Activated naive CD8-positive, alpha-beta T cell treated with anti-CD3 and anti-CD28 coated beads, Interleukin-2, amount 50 U/mL, for 16 hours (primary cell): ENCODE measurements around the gene EYS.
"Not testable (repeated sequence)": the region's sequence is repeated elsewhere in the genome, so short reads cannot be mapped to it uniquely, and the experiment has no call there.

ENCODE experiments used
- DNase-seq: peaks from one replicate; pipeline ENCODE4 v3.0.0-alpha.2; 2020; ENCODE audit warnings: low read depth, low spot score

The EYS gene

DNA sequence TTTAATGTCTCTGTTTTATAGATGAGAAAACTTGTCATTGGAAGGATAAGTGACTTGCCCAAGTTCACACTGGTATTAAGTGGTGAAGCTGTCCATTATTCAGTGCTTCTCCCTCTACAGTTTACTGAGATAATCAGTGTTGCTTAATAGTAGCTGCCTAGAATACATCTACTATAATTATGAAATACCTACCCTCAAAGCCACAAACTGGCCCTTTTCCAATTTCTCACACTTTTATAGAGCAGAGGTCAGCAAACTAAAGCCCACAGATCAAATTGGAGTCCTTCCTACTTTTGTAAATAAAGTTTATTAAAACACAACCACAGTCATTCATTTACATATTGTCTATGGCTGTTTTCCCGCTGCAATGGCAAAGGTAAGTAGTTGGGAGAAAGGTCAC is 73.5 kb downstream of the EYS start:
- no peak for DNase-seq

DNA sequence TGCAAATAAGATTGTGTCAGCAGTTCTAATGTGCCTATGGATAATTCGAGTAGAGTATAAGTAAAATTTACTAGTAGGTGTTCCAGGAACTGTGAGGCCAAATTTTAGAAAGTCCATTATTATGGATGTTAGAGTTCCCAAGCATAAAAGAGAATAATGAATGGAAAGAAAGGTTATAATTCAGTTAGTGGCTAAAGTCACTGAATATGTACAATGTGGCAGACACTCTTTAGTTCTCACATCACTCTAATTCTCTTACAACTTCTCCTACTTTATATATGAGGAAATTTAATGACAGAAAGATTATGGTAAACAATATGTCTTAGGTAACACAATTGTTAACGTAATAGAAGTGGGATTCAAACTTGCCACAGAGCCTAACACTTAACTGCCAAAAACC is 75.3 kb downstream of the EYS start:
- DNase-seq, result no peak

DNA sequence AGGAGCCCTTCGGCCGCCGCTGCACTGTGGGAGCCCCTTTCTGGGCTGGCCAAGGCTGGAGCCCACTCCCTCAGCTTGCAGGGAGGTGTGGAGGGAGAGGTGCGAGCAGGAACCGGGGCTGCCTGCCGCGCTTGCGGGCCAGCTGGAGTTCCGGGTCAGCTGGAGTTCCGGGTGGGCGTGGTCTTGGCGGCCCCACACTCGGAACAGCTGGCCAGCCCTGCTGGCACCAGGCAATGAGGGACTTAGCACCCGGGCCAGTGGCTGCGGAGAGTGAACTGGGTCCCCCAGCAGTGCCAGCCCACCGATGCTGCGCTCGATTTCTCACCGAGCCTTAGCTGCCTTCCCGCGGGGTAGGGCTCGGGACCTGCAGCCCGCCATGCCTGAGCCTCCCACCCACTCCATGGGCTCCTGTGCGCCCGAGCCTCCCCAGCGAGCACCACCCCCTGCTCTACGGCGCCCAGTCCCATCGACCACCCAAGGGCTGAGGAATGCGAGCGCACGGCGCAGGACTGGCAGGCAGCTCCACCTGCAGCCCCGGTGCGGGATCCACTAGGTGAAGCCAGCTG is 79.5 kb downstream of the EYS start:
- DNase-seq, result not testable (repeated sequence)

DNA sequence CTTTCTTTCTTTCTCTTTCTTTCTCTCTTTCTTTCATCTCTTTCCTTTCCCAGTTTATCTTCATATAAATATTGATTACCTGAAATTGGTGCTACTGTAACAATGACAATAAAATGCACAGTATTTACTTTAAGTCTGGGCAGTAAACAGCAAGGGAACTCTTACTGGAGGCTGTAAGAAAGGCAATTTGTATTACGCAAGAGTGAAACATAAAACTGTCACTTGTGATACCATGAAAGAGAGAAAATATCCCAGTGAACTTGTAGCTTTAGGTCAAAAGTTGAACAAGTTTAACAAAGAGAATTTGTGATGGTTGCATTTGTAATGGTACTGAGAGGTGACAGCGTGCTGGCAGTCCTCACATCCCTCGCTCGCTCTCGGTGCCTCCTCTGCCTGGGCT is 80.0 kb downstream of the EYS start:
- DNase-seq, result no peak

DNA sequence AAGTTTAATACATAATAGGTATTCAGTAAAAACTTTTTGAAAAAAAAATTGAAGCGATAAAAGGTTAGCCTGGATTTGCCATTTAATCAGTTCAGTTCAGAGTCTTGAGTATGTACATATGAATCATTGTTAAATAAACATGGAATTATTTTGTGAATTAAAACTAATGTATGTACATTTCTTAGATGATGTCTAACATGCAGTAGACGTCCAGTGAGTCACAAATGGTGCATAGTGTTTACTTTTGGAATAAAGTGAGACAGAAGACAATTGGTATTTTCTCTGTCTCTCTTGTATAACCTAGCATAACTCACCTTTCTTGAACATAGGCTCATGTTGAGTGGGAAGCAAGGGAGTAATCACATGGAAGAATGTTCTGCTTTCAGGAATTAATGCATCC is 83.5 kb downstream of the EYS start:
- DNase-seq, result no peak

DNA sequence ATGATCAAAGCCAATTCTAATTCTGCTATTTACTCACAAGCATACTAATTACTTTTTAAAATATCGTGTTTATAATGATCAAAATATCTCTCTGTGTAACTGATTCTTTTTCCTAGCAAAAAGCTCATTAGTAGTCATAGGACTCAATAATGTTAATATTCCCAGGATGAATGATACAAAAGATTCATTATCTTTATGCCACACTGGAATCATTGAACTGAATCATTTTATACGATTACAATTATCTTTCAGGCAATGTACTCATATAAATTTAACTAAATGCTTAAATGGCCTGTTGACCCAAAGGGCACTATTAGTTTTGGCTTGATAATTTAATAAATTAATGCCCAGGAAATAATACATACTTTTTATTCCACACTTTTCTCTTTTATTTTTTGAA is 96.3 kb downstream of the EYS start:
- DNase-seq, result no peak

- DNase-seq, result no peak
Observed at GRCh38 chr6:65595540-65595939, 111.5 kb downstream of the EYS start.

GRCh38 chr6:65570340-65570739 is 136.7 kb downstream of the EYS start:
- no peak for DNase-seq

- no peak for DNase-seq
Observed at GRCh38 chr6:65569505-65569904, 137.5 kb downstream of the EYS start.

GRCh38 chr6:65569056-65569455 is 138.0 kb downstream of the EYS start:
- not testable (repeated sequence) for DNase-seq

GRCh38 chr6:65566117-65566516 is 140.9 kb downstream of the EYS start:
- no peak for DNase-seq

GRCh38 chr6:65558071-65558470 is 149.0 kb downstream of the EYS start:
- DNase-seq, result no peak

DNA sequence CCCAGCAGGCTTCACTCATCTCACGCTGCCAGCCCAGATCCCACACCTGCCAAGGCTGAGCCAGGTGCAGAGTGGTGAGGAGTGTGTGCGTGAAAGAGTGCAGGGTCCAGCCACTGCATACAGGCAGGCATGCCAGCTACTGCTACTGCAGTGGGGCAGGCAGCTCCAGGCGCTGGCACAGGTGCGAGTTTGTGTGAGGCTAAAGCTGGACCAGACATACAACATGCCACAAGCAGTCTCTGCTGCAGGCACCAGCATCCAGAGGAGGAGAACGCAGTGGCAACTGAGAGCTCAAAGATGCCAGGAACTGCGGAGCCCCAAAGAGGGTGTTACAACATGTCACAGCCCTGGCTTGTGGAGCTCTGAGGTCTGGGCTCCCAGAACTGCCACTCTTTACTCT is 149.8 kb downstream of the EYS start:
- no peak for DNase-seq

DNA sequence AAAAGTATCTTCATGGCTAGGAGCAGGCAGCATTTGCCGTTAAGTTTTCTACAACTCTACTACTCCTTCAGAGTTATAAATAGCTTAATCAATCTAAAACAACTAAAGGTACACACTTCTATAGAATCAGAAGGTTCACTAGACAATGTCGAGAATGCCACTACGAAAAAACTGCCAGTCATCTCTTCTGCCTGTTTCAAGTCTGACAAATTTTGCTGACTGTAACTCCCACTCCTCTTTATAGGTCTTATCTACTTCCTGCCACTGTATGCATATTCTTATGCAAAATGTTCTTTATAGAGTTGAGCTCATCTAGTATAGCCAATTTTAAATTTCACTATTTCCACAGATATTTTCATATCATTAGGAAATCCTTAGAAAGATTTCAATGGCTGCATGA is 160.1 kb downstream of the EYS start:
- DNase-seq, result no peak

GRCh38 chr6:65545920-65546319 is 161.1 kb downstream of the EYS start:
- DNase-seq, result no peak

DNA sequence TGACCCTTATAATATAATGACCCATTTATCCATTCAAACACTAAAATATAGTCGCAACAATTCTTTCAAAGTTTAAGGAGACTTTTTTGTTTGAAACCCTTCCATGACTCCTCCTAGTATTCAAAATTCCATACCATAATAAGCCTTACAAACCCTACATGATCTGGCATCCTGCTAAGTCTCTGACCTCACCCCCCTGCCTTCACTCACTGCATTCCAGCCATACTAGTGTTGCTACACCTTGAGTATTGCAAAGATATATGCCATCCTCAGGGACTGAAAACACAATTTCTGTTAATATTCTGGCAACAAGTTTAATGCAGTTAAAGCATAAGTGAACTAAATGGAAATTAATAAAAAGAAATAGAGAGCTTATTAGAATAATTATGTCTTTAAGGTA is 168.4 kb downstream of the EYS start:
- DNase-seq, result no peak

GRCh38 chr6:65537600-65537999 is 169.4 kb downstream of the EYS start:
- no peak for DNase-seq

DNA sequence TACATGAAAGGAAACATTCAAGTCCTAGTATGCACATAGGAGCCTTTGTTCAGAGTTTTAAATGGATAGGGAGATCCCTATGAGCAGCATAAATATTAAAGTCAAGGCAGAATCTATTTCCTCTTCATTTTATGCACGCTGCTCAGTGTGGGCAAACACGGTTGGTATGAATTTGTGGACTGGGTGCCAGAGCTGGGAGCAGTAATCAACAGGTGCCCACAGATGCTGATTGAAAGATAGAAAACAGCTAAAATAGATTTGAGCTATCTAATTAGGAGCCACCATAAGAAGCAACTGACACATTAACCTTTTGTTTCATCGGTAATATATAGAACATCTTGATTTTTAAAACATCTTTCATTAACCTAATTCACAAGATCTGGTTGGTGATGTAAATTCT is 175.5 kb downstream of the EYS start:
- DNase-seq, result no peak

DNA sequence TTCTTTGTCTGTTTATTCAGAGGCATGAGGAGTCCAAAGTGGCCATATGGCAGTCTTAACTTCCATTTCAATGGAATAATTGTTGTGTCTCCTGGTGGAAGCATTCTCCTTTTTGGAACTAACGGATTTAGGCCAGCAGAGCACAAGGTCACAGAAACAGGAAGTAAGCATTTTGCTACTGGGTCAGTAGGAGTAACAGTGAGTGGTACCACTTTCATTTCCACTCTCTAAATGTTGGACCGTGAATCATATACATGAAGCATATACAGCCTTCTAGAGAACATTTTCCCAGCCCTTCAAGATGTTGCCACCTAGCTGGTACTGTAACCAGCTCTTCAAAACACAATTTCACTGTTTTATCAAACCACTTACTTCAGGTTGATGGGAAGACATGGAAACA is 182.8 kb downstream of the EYS start:
- no peak for DNase-seq

GRCh38 chr6:65505736-65506135 is 201.3 kb downstream of the EYS start:
- DNase-seq, result no peak

GRCh38 chr6:65501045-65501444 is 206.0 kb downstream of the EYS start:
- no peak for DNase-seq

DNA sequence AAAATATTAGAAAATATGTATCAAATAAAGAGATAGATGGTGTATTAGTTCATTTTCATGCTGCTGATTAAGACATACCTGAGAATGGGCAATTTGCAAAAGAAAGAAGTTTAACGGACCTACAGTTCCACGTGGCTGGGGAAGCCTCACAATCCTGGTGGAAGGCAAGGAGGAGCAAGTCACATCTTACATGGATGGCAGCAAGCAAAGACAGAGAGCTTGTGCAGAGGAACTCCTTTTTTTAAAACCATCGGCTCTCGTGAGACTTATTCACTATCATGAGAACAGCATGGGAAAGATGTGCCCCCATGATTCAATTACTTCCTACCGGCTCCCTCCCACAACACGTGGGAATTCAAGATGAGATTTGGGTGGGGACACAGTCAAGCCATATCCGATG is 223.4 kb downstream of the EYS start:
- DNase-seq, result not testable (repeated sequence)

GRCh38 chr6:65469650-65470049 is 237.4 kb downstream of the EYS start:
- DNase-seq, result no peak

- no peak for DNase-seq
Observed at GRCh38 chr6:65468307-65468706, 238.7 kb downstream of the EYS start.
